ENCODE data around the gene GPS2.
A peak's percentile ranks its signal among the peaks of the same experiment; 100 is the strongest.
"Not testable (repeated sequence)": the region's sequence is repeated elsewhere in the genome, so short reads cannot be mapped to it uniquely, and the experiment has no call there.

Gene GPS2, protein sequence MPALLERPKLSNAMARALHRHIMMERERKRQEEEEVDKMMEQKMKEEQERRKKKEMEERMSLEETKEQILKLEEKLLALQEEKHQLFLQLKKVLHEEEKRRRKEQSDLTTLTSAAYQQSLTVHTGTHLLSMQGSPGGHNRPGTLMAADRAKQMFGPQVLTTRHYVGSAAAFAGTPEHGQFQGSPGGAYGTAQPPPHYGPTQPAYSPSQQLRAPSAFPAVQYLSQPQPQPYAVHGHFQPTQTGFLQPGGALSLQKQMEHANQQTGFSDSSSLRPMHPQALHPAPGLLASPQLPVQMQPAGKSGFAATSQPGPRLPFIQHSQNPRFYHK

DNA sequence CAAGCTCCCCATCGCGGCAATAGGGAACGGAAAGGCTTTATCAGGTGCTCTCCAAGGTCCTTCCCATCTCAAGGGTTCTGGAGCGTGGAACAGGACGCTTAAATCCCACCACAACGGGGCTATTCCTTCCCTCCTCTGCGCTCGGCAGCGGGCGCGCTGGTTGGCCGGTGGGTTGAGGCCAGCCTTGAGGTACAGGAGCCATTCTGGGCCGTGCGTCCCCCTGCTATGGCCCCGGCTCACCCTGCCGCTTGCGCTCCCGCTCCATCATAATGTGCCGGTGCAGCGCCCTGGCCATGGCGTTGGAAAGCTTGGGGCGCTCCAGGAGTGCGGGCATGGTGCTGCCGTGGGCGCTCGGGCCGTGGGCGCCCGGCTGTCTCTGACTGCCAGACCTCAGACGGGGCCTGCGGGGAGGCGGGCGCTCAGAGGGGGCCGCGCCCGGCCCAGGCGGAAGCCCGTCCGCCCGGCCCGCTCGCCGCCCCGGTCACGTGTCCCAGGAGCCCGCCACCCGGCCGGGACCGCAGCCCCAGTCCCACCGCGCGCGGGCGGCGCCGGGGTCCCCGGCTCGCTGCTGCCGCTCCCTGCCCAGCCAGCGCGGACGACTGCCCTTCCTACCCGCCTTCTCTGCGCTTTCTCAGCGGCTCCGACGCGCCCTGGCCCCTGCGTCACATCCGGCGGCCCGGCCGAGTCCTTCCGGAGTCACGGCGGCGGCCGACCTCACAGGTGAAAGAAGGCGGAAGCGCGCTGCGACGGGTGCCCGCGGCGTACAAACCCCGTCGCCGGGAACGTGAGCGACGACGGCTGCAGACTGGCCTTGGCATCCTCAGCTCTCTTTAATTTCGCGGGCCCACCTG is at the start of gene GPS2:
Gene GPS2, minus strand, starts transcription at position 642 of the 851 bp plus-strand sequence. Its CDS starts 308 bp downstream, at position 334.
- DNase-seq: peak; percentile 4 to 71

GRCh38 chr17:7363311-7363710 is 48.2 kb upstream of the GPS2 start:
- no peak for DNase-seq

- DNase-seq: no peak
These were observed 46.7 kb upstream of the GPS2 start for GRCh38 chr17:7361906-7362305.

DNA sequence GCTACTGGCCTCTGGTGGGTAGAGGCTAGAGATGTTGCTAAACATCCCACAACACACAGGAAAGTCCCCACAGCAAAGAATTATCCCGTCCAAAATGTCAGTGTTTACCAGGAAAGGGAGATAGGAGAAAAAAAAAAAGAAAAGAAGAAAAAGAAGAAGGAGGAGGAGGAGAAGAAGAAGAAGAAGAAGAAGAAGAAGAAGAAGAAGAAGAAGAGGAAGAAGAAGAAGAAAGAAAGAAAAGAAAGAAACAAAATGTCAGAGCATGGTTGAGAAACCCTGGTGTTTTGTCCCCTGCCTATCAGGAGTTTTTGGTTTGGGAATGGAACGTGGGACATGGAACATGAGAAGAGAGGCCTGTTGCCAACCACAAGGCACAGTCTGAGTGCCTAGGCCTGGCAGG is 42.2 kb upstream of the GPS2 start:
- DNase-seq: no peak

DNA sequence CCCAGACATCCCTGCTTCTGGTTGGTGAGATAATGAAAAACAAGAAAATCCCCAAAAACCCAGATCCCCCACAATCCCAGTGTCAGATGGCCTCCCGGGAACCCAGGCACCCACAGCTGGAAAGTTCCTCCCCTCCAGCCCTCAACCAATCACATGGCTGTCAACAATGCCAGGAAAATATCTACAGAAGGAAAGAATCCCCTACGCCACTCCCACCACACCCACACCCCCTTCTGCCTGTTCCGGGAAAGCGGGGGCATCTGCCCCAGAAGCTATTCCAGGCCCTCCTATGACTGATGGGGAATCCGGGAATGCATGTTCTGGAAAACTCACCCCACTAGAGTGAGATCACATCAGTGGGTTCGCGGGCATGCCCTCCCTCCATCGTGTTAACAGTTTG is 41.6 kb upstream of the GPS2 start:
- DNase-seq: no peak

DNA sequence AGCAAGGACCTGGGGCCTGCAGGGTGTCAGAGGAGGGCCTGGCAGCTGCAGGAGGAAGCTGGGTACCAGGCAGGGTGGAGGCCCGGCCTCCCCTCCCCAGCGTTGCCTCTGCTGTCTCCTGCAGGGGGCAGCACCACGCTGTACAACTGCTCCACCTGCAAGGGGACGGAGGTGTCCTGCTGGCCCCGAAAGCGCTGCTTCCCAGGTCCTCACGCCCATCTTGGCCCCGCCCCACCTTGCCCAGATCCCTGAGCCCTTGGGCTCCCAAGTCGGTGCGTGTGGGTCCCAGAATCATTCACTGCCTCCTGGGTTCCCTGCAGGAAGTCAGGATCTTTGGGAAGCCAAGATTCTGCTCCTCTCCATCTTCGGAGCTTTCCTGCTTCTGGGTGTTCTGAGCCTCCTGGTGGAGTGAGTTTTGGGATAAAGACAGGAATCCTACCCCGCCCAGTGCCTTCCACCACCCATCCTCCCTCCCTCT is 41.0 kb upstream of the GPS2 start:
- peak in 1 of 2 experiments; percentile 57 for DNase-seq

DNA sequence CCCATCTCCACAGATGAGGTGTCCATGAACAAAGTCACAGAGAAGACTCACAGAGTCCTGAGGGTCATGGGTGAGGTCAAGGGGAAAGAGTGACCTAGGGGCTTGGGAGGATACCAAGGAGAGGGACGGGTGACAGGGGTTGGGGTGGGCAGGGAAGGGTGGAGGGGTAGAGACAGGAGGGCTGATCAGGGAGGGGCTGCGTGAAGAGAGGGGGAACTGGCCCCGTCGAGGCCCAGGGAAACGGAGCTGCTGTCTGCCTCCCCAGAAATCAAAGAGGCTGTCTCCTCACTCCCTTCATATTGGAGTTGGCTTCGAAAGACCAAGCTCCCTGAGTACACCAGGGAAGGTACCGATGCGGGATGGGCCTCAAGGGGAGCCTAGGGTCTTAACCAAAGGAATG is 40.4 kb upstream of the GPS2 start:
- DNase-seq: no peak

DNA sequence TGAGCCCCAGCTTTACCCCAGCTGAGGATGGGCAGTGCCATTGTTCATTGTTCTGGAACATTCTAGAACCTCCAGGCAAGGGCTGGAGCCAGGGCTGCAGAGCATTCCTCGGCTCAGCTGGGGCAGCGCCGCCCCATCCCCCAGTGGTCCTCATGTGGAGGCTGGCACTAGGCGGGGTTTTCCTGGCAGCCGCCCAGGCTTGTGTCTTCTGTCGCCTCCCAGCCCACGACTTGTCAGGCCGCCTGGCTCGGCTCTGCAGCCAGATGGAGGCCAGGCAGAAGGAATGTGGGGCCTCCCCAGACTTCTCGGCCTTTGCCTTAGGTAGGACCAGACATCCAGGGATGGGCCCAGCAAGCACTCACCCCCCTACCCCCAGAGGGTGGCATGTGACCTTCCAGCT is 39.9 kb upstream of the GPS2 start, which contains the start of gene TMEM95:
Gene TMEM95, plus strand, starts transcription at position 104 of the 400 bp plus-strand sequence. Its CDS starts 49 bp downstream, at position 153.
- no peak for DNase-seq

- DNase-seq: no peak
These were observed 39.2 kb upstream of the GPS2 start for GRCh38 chr17:7354262-7354843.

DNA sequence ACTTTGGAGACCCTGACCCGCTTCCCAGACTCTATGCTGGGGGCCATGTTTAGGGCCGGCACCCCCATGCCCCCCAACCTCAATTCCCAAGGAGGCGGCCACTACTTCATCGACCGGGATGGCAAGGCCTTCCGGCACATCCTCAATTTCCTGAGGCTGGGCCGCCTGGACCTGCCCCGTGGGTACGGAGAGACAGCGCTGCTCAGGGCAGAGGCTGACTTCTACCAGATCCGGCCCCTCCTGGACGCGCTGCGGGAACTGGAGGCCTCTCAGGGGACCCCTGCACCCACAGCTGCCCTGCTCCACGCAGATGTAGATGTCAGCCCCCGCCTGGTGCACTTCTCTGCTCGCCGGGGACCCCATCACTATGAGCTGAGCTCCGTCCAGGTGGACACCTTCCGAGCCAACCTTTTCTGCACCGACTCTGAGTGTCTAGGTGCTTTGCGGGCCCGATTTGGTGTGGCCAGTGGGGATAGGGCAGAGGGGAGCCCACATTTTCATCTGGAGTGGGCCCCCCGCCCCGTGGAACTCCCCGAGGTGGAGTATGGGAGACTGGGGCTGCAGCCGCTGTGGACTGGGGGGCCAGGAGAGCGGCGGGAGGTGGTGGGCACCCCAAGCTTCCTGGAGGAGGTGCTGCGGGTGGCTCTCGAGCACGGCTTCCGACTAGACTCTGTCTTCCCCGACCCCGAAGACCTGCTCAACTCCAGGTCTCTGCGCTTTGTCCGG is 37.9 kb upstream of the GPS2 start:
- DNase-seq: no peak

GRCh38 chr17:7352503-7352889 is 37.3 kb upstream of the GPS2 start:
- no peak for DNase-seq

- DNase-seq: peak; percentile 4 to 20
These were observed 36.7 kb upstream of the GPS2 start, which contains the start of gene KCTD11 for GRCh38 chr17:7351665-7352502. Gene KCTD11 (plus strand): TSS chr17:7352162.

DNA sequence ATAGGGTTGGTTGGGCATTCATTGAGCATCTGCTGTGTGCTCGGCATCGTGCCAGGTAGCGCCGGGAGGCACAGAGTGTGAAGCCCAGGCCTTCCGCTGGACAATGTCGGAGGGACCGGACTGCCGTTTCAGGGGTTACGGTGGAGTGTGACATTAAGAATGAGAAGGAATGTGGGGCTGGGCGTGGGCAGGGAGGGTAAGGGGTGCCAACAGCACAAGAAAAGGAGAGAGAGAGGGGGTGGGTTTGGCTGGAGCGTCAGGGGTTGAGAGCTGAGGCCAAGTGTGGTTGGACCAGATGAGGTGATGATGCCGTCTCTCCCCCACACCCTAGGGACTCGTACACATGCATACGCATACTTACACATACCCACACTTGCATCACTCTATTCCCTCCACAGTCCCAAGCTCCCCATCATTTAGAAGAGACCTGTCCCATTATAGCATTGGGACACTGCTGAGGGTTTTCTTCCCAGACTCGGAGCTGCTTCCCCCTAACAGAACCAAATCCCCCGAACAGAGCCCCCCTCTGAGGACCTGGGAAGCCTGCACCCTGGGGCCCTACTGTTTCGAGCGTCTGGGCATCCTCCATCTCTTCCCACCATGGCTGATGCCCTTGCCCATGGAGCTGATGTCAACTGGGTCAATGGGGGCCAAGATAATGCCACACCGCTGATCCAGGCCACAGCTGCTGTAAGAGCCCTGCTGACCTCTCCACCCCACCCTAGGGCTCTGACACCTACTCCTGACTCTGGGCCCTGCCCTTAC is 33.5 kb upstream of the GPS2 start:
- DNase-seq: no peak

- DNase-seq: no peak
These were observed 32.7 kb upstream of the GPS2 start for GRCh38 chr17:7347630-7348477.

- DNase-seq: no peak
These were observed 31.8 kb upstream of the GPS2 start for GRCh38 chr17:7346761-7347614.

DNA sequence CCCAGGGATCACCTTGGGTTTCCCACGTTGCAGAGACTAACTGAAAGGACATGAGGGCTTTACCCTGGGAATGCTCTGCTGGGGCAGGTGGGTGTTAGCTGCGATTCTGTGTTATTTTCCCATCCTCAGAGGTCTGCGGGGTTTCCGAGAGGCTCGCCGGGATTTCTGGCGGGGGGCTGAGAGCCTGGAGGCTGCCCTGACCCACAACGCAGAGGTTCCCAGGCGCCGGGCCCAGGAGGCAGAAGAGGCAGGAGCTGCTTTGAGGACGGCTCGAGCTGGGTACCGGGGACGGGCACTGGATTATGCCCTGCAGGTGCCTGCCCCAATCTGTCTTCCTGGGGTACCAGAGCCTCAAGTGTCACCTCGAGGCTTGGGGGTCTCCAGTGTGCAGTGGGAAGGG is 28.1 kb upstream of the GPS2 start:
- DNase-seq: no peak

DNA sequence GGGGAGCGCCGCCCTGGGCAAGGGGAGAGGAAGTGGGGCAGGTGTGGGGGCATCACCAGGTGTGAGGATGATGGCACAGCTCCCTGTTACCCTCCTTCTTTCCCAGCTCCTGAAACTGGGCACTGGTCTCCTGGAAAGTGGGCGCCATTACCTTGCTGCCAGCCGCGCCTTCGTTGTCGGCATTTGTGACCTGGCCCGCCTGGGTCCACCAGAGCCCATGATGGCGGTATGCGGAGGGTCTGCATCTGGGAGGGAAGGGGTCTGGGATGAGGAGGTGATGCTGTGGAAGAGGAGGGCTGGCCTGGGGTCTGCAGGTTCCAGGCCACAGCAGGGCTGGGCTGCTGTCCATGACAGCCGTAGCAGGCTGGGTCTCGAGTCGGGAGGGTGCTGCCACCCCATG is 26.7 kb upstream of the GPS2 start:
- no peak for DNase-seq

- no peak for DNase-seq
These were observed 25.0 kb upstream of the GPS2 start for GRCh38 chr17:7340179-7340578.

- not testable (repeated sequence) for DNase-seq
These were observed 22.4 kb upstream of the GPS2 start for GRCh38 chr17:7337600-7337999.

Data from cerebellar nuclear complex (tissue), 1 donor.